ENCODE results near the gene TEKT1. TPM values are rescaled to one million over a fixed set of nuclear protein-coding genes. Genes with fewer than 3 reads are reported as not detected.
"Not testable (repeated sequence)": the region's sequence is repeated elsewhere in the genome, so short reads cannot be mapped to it uniquely, and the experiment has no call there.

TEKT1 gene
- total RNA-seq, 1 donor from 2014 or later, result not detected

DNA sequence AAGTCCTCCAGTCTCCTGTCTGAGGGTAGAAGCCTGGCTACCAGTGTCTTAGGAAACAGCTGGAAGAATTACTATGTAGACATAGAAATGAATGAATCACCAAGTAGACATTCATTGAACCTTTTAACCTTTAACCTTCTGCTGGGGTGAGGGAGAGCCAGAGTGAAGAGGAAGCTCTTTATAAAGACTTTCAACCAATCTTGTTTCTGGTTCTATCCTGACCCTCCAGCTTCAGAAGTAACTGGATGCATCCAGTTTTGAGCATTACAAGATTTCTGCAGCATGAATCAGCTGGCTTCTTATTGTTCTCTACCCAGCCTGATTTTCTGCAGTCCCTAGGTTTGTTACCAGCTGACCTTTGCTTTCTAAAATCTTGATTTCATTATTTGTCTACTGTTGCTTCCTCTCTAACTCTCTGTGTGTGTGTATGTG is 8.5 kb downstream of the TEKT1 start:
- ATAC-seq (peak; percentile 36), DNase-seq (no peak)
- no peaks in the 10 kb centered on the region for H3K9me3 ChIP-seq
- H3K4me3 ChIP-seq, result no peak overlapping the region
- TF ChIP-seq, protein P1, sequence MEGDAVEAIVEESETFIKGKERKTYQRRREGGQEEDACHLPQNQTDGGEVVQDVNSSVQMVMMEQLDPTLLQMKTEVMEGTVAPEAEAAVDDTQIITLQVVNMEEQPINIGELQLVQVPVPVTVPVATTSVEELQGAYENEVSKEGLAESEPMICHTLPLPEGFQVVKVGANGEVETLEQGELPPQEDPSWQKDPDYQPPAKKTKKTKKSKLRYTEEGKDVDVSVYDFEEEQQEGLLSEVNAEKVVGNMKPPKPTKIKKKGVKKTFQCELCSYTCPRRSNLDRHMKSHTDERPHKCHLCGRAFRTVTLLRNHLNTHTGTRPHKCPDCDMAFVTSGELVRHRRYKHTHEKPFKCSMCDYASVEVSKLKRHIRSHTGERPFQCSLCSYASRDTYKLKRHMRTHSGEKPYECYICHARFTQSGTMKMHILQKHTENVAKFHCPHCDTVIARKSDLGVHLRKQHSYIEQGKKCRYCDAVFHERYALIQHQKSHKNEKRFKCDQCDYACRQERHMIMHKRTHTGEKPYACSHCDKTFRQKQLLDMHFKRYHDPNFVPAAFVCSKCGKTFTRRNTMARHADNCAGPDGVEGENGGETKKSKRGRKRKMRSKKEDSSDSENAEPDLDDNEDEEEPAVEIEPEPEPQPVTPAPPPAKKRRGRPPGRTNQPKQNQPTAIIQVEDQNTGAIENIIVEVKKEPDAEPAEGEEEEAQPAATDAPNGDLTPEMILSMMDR (IDR thresholded peaks at IDR 0.05), result no peak
- intact Hi-C loops (cut with DNase I), result no loop called here
- H3K36me3 ChIP-seq, result no peaks in the 10 kb centered on the region
- H3K27ac ChIP-seq, result no peak overlapping the region
- H3K27me3 ChIP-seq, result peaks cover 1% of the 10 kb centered on the region
- H3K4me1 ChIP-seq, result no peaks in the 10 kb centered on the region

DNA sequence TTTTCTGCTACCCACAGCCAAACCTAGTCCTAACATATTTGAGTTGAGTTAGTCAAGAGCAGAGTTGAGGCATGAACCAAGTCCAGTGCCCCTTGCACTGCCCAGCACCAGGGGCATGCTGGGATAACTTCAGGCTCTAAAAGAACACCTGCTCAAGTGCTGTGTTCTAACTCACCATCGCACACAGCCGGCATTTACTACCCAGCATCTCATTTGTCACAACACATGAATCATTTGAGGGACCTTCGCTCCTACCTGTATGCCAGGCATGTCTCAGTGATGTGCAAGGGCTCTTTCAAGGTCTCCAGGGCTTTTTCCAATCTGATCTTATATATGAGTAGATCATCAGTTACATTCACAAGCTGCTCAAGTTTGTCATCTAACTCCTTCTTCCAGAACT is 12.6 kb downstream of the TEKT1 start:
- no peak overlapping the region for H3K4me3 ChIP-seq
- H3K27me3 ChIP-seq, result no peaks in the 10 kb centered on the region
- no peak overlapping the region for H3K27ac ChIP-seq
- no peaks in the 10 kb centered on the region for H3K4me1 ChIP-seq
- ATAC-seq (no peak), DNase-seq (no peak)
- TF ChIP-seq, protein P1 (IDR thresholded peaks at IDR 0.05), result no peak
- intact Hi-C loops (cut with DNase I), result no loop called here
- H3K9me3 ChIP-seq, result no peaks in the 10 kb centered on the region
- H3K36me3 ChIP-seq, result no peaks in the 10 kb centered on the region

DNA sequence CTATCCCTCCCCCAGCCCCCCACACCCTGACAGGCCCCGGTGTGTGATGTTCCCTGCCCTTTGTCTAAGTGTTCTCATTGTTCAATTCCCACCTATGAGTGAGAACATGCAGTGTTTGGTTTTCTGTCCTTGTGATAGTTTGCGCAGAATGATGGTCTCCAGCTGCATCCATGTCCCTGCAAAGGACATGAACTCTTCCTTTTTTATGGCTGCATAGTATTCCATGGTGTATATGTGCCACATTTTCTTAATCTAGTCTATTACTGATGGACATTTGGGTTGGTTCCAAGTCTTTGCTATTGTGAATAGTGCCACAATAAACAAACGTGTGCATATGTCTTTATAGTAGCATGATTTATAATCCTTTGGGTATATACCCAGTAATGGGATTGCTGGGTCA is 15.2 kb downstream of the TEKT1 start:
- ATAC-seq; DNase-seq; H3K9me3 ChIP-seq; H3K27ac ChIP-seq; H3K27me3 ChIP-seq; H3K4me1 ChIP-seq; H3K4me3 ChIP-seq; H3K36me3 ChIP-seq; intact Hi-C loops (cut with DNase I): not testable (repeated sequence)

DNA sequence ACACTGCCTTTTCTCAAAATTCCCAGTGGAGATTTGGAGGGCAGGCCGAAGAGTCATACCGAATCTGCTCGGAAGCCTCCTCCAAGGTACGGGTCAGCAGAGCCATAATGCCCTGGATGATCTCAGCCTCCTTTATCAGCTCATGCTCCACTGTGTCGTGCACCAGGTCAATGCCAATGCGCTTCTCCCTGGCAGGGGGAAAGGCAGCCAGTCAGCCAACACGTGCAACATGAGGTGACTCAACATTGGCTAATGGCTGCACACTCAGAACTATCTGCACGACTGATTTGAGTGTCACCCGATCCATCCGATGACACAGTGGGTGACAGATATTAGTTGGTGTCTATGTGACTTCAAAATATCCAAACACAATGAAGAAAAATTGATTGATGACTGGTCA is 15.8 kb downstream of the TEKT1 start:
- peaks cover 6% of the 10 kb centered on the region for H3K27me3 ChIP-seq
- DNase-seq, result no peak
- intact Hi-C loops (cut with DNase I), result no loop called here

DNA sequence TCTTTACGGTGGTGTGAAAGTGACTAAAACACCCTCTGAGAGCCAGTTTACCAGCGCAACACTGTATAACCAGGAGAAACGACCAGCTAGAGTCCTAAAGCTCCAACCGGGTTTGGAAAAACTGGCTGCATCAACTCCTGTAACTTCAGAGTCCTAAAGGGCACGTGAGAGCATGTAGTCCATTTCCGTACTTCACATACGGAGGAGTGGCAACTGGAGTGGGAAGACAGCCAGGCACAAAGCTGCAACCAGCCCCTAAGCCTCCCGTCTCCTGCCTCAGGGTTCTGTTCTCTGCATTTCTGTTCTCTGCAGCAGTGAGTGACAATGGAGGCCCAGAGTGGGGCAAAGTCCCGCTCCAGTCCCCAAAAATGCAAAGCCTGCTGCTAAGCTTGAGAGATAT is 19.2 kb downstream of the TEKT1 start:
- ATAC-seq, result no peak
- TF ChIP-seq, protein P1 (IDR thresholded peaks at IDR 0.05), result no peak
- Histone ChIP-seq H3K4me1 (no peaks in the 10 kb centered on the region), H3K27me3 (peaks cover 6% of the 10 kb centered on the region), H3K9me3 (no peaks in the 10 kb centered on the region), H3K4me3 (no peak overlapping the region), H3K27ac (no peak overlapping the region), H3K36me3 (no peaks in the 10 kb centered on the region)
- DNase-seq, result no peak
- intact Hi-C loops (cut with DNase I), result no loop called here

More for the DNA sequence above, 15.8 kb downstream of the TEKT1 start:
- H3K27ac ChIP-seq, result no peak overlapping the region
- H3K36me3 ChIP-seq, result no peaks in the 10 kb centered on the region
- TF ChIP-seq, protein P1 (IDR thresholded peaks at IDR 0.05), result no peak
- no peak for ATAC-seq
- no peaks in the 10 kb centered on the region for H3K9me3 ChIP-seq
- no peaks in the 10 kb centered on the region for H3K4me1 ChIP-seq
- no peak overlapping the region for H3K4me3 ChIP-seq

DNA sequence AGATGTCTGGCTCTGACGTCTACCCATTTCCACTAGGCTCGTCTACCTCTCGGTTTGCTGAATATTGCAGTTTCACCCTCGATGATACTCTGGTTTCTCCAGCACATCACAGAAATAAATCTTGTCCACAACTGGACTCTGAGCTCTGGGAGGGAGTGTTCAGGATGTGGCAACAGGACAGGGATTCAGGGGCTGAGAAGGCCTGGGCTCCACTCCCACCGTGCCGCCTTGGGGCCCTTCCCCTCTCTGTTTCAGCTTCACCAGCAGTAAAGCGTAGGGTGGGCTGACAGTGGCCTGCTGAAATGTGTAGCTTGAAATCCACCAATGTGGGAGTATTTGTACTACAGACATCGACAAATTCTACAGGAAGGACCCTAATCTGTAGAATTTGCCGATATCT is 20.0 kb downstream of the TEKT1 start:
- ATAC-seq (no peak), DNase-seq (no peak)
- Histone ChIP-seq H3K4me3 (no peak overlapping the region), H3K27me3 (peaks cover 6% of the 10 kb centered on the region), H3K9me3 (no peaks in the 10 kb centered on the region), H3K27ac (no peak overlapping the region), H3K4me1 (no peaks in the 10 kb centered on the region), H3K36me3 (no peaks in the 10 kb centered on the region)
- TF ChIP-seq, protein P1 (IDR thresholded peaks at IDR 0.05), result no peak
- intact Hi-C loops (cut with DNase I), result no loop called here

Data from upper lobe of right lung (tissue), 1 donor.